ENCODE results near the gene ORAI1.

DNA sequence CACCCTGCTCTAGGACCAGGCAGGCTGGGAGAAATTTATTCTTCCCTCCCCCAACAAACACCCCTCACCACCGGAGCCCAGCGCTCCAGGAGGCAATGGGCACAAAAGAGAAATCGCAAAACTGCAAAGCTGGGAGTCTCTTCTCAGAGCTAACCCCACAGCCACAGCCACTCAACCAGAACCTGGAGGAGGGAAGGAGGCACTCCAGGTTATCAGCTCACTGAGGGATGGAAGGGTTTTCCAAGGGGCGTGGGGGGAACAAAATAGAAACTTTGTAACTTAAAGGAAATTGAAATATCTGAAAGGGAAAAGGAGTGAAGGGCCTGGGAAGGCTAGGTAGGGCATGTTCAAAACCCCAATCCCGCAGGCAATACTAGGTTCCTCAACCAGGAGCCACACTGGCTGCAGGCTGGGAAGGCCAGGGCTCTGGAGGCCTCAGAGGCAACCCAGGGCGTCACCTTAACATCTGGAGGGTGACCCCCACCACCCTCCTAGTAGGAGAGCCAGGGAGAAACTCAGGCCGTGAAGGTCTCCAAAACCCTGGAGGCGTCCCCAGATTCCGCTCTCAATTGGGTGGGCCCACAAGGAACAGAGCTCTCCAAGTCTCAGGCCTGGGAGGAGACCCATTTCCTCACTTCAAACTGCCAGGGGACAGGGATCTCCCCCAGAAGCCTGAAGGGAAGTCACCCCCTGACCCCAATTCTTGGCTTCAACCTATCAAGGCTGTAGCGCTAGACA, 48.7 kb upstream of the ORAI1 start:
- TF ChIP-seq, protein P1, sequence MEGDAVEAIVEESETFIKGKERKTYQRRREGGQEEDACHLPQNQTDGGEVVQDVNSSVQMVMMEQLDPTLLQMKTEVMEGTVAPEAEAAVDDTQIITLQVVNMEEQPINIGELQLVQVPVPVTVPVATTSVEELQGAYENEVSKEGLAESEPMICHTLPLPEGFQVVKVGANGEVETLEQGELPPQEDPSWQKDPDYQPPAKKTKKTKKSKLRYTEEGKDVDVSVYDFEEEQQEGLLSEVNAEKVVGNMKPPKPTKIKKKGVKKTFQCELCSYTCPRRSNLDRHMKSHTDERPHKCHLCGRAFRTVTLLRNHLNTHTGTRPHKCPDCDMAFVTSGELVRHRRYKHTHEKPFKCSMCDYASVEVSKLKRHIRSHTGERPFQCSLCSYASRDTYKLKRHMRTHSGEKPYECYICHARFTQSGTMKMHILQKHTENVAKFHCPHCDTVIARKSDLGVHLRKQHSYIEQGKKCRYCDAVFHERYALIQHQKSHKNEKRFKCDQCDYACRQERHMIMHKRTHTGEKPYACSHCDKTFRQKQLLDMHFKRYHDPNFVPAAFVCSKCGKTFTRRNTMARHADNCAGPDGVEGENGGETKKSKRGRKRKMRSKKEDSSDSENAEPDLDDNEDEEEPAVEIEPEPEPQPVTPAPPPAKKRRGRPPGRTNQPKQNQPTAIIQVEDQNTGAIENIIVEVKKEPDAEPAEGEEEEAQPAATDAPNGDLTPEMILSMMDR (IDR thresholded peaks at IDR 0.05), result no peak
- no peak for TF ChIP-seq ZFX (IDR thresholded peaks at IDR 0.05; ENCODE audit: borderline replicate concordance)
